Choroid plexus epithelial cell (primary cell): ENCODE data around the gene AKT2.

Source experiments
- DNase-seq: peaks from one replicate; pipeline ENCODE4 v3.0.0-alpha.2; 2010; ENCODE audit warnings: low read depth
- H3K4me3 ChIP-seq: 2 replicates; pipeline ENCODE4 v1.5.1; 2011; ENCODE audit warnings: low read depth, mild to moderate bottlenecking, control low read depth, low read length, moderate library complexity
- TF ChIP-seq, protein P1 (sequence below): conservative IDR thresholded peaks from 2 replicates; pipeline ENCODE4 v1.5.1; 2011; ENCODE audit warnings: low read depth, mild to moderate bottlenecking, control low read depth, inconsistent platforms, low read length, moderate library complexity

The AKT2 gene

DNA sequence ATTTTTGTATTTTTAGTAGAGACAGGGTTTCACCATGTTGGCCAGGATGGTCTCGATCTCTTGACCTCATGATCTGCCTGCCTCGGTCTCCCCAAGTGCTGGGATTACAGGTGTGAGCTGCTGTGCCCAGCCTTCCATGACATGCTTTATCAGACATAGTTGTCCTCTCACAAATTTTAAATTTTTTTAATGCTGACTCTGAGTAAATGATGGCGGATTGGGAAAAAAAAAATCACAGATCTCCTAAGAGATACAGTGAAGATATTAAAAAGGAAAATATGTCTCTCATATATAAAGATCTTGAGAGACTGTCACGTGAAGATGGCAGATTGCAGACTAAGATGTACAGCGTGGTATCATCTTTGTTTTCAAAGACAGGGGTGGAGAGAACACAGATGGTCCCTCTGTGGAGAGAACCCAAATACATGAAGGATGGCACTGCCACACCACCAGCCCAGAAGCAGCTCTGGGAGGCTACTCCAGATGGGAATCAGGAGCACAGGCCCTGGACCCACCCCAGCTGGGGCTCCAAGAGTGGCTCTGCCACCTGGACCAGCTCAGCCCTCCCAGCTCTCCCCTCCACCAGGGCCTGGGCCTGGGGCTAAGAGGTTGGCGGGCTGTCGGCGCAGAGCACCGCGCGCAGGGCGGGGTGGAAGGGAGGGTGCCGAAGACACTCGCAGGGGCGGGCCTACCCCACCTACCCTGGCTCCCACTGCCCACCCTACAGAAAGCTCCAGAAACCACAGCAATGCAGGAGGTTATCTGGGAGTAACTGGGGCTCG lies 38.7 kb downstream of the AKT2 start:
- H3K4me3 ChIP-seq, result no peak overlapping the region
- TF ChIP-seq, protein P1, sequence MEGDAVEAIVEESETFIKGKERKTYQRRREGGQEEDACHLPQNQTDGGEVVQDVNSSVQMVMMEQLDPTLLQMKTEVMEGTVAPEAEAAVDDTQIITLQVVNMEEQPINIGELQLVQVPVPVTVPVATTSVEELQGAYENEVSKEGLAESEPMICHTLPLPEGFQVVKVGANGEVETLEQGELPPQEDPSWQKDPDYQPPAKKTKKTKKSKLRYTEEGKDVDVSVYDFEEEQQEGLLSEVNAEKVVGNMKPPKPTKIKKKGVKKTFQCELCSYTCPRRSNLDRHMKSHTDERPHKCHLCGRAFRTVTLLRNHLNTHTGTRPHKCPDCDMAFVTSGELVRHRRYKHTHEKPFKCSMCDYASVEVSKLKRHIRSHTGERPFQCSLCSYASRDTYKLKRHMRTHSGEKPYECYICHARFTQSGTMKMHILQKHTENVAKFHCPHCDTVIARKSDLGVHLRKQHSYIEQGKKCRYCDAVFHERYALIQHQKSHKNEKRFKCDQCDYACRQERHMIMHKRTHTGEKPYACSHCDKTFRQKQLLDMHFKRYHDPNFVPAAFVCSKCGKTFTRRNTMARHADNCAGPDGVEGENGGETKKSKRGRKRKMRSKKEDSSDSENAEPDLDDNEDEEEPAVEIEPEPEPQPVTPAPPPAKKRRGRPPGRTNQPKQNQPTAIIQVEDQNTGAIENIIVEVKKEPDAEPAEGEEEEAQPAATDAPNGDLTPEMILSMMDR, result no peak
- no peak for DNase-seq

DNA sequence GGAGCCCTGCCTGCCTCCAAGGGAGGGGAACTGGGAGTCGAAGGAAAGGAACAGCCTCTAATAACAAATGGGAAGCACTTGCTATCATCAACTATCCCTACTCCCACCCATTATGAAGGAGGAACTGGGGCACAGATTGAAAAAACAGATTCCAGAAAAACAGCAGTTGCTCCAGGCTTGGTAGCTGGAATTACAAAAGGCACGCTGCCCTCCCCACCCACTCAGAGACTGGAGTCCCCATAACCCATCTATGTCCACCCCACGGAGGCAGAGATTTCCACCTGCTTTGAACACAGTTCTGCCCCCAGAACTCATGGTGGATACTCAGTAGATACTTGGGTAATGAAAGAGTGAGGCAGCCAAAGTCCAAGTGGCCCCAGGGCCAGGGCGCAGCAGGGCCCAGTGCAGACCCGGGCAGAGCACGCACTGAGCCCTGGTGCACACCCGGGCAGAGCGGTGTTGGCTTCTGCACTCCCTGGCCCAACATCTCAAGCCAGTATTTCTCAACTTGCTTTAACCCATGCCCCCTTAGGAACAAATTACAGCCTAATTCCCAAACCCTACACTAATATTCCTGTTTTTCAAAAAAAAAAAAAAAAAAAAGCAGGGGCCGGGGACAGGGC lies 39.5 kb downstream of the AKT2 start:
- no peak overlapping the region for H3K4me3 ChIP-seq
- DNase-seq, result no peak
- TF ChIP-seq, protein P1, result no peak

GRCh38 chr19:40244579-40245317 lies 40.4 kb downstream of the AKT2 start:
- peak; percentile 34 for DNase-seq
- TF ChIP-seq, protein P1, result peak; percentile 1
- H3K4me3 ChIP-seq, result no peak overlapping the region

DNA sequence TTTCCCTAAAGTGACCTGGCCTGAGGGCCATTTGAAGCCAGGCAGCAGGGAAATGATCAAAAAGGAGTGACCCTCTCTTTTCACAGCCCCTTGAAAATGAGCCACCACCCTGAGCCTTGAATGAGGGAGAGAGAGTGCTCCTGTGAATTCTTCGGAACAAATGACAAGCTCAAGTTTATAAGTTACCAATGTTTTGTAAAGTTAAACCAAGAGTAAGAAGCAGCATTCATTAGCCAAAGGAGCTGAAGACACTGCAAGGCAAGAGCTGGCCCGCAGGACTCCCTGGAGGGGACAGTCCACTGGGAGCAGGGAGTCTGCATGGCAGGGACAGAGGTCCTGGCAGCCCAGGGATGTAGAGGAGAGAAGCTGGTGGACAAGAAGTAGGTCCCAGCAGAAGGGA lies 42.0 kb downstream of the AKT2 start:
- TF ChIP-seq, protein P1, result no peak

DNA sequence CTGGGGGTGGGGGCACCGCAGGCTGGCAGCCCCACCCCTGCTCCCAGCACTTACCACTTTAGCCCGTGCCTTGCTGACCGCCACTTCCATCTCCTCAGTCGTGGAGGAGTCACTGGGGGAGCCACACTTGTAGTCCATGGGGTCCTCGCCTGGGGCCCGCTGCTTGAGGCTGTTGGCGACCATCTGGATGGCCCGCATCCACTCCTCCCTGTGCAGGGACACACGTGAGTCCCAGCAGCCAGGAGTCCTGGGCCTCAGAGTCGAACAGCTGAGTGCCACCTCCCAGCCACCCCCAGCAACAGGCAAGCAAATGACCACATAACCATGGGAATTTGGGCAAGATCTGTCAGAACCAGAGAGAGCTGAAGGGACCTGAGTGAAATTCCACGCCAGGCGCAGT lies 42.7 kb downstream of the AKT2 start:
- DNase-seq, result no peak
- TF ChIP-seq, protein P1, result no peak
- no peak overlapping the region for H3K4me3 ChIP-seq

More for the DNA sequence above, 42.0 kb downstream of the AKT2 start:
- no peak overlapping the region for H3K4me3 ChIP-seq
- no peak for DNase-seq

DNA sequence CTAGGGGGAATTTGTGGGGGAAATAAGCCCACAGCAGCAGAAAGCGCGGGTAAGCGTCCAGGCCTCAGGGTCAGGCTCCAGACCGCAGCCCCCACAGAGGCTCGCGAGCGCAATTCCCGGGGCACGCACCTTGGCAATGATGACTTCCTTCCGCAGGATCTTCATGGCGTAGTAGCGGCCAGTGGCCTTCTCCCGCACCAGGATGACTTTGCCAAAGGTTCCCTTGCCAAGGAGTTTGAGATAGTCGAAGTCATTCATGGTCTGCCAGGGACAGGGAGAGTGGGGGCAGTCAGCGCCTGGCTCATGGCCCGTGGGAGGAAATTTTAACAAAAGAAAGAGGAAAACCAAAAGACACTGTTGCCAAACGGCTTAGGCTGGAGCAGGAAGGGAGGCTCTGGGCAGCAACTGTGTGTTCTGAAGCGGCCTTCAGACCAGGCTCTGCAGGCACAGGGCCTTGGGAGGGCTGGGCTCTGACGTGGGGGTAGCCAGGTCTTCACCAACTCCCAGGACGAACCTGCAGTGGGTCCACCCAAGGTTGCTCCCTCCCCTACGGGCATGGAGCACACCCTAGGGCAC lies 43.2 kb downstream of the AKT2 start:
- no peak overlapping the region for H3K4me3 ChIP-seq
- TF ChIP-seq, protein P1, result no peak
- DNase-seq, result no peak
